ENCODE measurements around the gene ATG10. TPM values are rescaled to one million over a fixed set of nuclear protein-coding genes. Genes with fewer than 3 reads are reported as not detected.

ATG10 gene
- total and polyA plus RNA-seq, 2 donors (not counting 1 experiment from before 2014, with no cell fraction given) = 1.6 to 11.6 TPM

- Histone ChIP-seq H3K36me3 (replicated peaks in 1 of 2; ENCODE audit: control extremely low read depth in 1 of 2, control insufficient read depth in 1 of 2, extremely low read depth in 1 of 2, insufficient read depth in 2 of 2, low read length in 1 of 2) (peaks cover 5 to 29% of the 10 kb centered on the region in 2 experiments), H3K9ac (ENCODE audit: low read length) (peak within 1 kb of the TSS; percentile 94), H3K79me2 (ENCODE audit: control insufficient read depth, insufficient read depth, low read length) (peaks cover 28% of the 10 kb centered on the region), H3K9me3 (ENCODE audit: control extremely low read depth in 1 of 3, control insufficient read depth in 2 of 3, insufficient read depth in 1 of 3, low read length in 2 of 3) (no peaks in the 10 kb centered on the region), H3K27ac (ENCODE audit: low read length in 2 of 2) (peak within 1 kb of the TSS; percentile 82 to 89), H3K4me3 (ENCODE audit: control extremely low read depth in 1 of 5, extremely low read depth in 1 of 5, insufficient read depth in 1 of 5, low read depth in 2 of 5, low read length in 4 of 5) (peak within 1 kb of the TSS; percentile 80 to 98 (median 90)), H3K4me1 (ENCODE audit: control insufficient read depth in 2 of 2, insufficient read depth in 2 of 2, low read length in 2 of 2) (peaks cover 28% of the 10 kb centered on the region in 2 donors), H3K27me3 (replicated peaks in 1 of 4; ENCODE audit: control extremely low read depth in 1 of 4, control insufficient read depth in 3 of 4, insufficient read depth in 4 of 4, low read length in 3 of 4) (no peaks in the 10 kb centered on the region), H2AFZ (ENCODE audit: insufficient read depth, low read depth, low read length, poor library complexity, severe bottlenecking) (peak within 1 kb of the TSS; percentile 82), H4K20me1 (ENCODE audit: control insufficient read depth, insufficient read depth, low read length, poor library complexity, severe bottlenecking) (peaks cover 6% of the 10 kb centered on the region), H3K4me2 (replicated peaks; ENCODE audit: low read depth, low read length, poor library complexity, severe bottlenecking) (peak within 1 kb of the TSS; percentile 82)
- DNase-seq (peak; percentile 93), ATAC-seq (ENCODE audit: low read depth) (peak; percentile 95)
- POLR2A ChIA-PET = interaction anchor here (0.6 to 1.0 kb wide), 5 partner anchors 368 to 1044 kb away, joined by 3 to 9 read pairs (median 4); no protein-coding TSS in a partner anchor
- CTCF ChIA-PET = interaction anchor here (1.4 to 1.8 kb wide), 2 partner anchors 19 to 976 kb away, joined by 4 to 7 read pairs; partner anchors contain the start of gene ZCCHC9
- Mint-ChIP-seq H3K4me1 (peaks cover 39% of the 10 kb centered on the region), H3K27ac (peak within 1 kb of the TSS; percentile 94), H3K9me3 (ENCODE audit: insufficient read depth) (no peaks in the 10 kb centered on the region), H3K4me3 (peak within 1 kb of the TSS; percentile 91), H3K27me3 (no peaks in the 10 kb centered on the region)
- under 1% methylated on average over 49 of the region's 60 CpGs for WGBS (ENCODE audit: insufficient coverage)
- intact Hi-C loops (cut with micrococcal nuclease) = loop anchor here (1.0 to 10.0 kb wide), 6 partner anchors 111 to 1626 kb away; partner anchors contain the start of genes DHFR and MSH3
- TF ChIP-seq CTCF (IDR thresholded peaks at IDR 0.05) (no peak), EZH2 (IDR thresholded peaks at IDR 0.05; ENCODE audit: borderline replicate concordance, insufficient read depth, low read depth, low read length, poor library complexity, severe bottlenecking) (no peak)
Observed at GRCh38 chr5:82277987-82278710, 306.3 kb downstream of the ATG10 start, which contains the start of gene RPS23. TSS of gene RPS23 (minus strand) at chr5:82278354. CDS start at chr5:82278323, 31 bp downstream.
